ENCODE data around the gene ANO8. TPM values are rescaled to one million over a fixed set of nuclear protein-coding genes. Genes with fewer than 3 reads are reported as not detected.

The ANO8 gene
- total and polyA plus RNA-seq, 2 experiments from 2014 or later, result 4.5 to 24.9 TPM

DNA sequence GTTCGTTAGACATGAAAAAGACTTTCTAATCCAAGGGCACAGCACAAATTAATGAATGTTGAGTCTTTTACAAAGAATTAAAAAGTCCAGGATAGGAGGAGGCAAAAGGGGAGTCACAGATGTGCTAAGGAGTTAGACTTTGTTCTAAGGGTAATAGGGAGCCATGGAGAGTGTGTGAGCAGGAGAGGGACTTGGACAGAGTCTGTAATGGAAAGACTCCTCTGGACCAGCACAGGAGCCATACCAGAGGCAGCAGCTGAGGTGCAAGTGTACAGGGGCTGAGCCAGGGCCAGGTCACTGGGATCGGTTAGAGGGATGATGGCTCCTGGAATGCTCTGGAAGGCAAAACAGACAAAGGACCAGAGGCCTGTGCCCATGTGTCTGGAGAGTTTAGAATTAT, 13.2 kb upstream of the ANO8 start (continued):
- TF ChIP-seq, protein P1, sequence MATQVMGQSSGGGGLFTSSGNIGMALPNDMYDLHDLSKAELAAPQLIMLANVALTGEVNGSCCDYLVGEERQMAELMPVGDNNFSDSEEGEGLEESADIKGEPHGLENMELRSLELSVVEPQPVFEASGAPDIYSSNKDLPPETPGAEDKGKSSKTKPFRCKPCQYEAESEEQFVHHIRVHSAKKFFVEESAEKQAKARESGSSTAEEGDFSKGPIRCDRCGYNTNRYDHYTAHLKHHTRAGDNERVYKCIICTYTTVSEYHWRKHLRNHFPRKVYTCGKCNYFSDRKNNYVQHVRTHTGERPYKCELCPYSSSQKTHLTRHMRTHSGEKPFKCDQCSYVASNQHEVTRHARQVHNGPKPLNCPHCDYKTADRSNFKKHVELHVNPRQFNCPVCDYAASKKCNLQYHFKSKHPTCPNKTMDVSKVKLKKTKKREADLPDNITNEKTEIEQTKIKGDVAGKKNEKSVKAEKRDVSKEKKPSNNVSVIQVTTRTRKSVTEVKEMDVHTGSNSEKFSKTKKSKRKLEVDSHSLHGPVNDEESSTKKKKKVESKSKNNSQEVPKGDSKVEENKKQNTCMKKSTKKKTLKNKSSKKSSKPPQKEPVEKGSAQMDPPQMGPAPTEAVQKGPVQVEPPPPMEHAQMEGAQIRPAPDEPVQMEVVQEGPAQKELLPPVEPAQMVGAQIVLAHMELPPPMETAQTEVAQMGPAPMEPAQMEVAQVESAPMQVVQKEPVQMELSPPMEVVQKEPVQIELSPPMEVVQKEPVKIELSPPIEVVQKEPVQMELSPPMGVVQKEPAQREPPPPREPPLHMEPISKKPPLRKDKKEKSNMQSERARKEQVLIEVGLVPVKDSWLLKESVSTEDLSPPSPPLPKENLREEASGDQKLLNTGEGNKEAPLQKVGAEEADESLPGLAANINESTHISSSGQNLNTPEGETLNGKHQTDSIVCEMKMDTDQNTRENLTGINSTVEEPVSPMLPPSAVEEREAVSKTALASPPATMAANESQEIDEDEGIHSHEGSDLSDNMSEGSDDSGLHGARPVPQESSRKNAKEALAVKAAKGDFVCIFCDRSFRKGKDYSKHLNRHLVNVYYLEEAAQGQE (IDR thresholded peaks at IDR 0.05; ENCODE audit: unreplicated experiment), result no peak
- TF ChIP-seq ZNF114 (CRISPR knock-in tag; IDR thresholded peaks at IDR 0.05), result no peak
- no peak for TF ChIP-seq CREB1 (CRISPR knock-in tag; IDR thresholded peaks at IDR 0.05; ENCODE audit: low read depth)
- TF ChIP-seq, protein P2, sequence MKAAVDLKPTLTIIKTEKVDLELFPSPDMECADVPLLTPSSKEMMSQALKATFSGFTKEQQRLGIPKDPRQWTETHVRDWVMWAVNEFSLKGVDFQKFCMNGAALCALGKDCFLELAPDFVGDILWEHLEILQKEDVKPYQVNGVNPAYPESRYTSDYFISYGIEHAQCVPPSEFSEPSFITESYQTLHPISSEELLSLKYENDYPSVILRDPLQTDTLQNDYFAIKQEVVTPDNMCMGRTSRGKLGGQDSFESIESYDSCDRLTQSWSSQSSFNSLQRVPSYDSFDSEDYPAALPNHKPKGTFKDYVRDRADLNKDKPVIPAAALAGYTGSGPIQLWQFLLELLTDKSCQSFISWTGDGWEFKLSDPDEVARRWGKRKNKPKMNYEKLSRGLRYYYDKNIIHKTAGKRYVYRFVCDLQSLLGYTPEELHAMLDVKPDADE (IDR thresholded peaks at IDR 0.05), result no peak
- TF ChIP-seq JUNB (IDR thresholded peaks at IDR 0.05; ENCODE audit: unreplicated experiment), result no peak
- no peak for TF ChIP-seq ZNF331 (CRISPR knock-in tag; IDR thresholded peaks at IDR 0.05; ENCODE audit: low read depth)
- TF ChIP-seq EZH2 (IDR thresholded peaks at IDR 0.05; ENCODE audit: low read depth, unreplicated experiment), result no peak

DNA sequence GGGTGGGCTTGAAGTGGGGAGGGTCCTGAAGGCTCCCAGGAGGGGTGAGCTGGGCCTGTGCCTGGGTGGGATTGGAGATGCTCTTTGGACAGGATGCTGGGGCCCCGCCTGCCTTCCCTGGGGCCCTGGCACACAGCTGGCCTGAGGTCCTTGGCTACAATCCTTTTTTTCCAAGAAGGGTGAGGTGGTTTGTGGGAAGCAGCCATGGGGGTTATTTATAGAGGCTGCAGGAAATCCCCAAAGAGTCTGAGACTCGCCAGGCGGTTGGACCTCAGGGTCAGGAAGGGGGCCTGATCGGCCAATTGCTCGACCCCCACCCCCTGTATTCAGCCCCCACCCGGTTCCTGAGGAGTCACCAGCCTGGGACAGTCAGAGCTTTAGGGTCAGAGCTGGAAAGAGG, 12.7 kb upstream of the ANO8 start:
- H2AFZ ChIP-seq, result no peak overlapping the region
- no peak overlapping the region for H3K4me3 ChIP-seq
- DNase-seq (ENCODE audit: low spot score) (no peak), ATAC-seq (no peak)
- 0 out of 2 replicates have a peak, but pooled peaks cover under 1% of the 10 kb centered on the region for H3F3A ChIP-seq (replicated peaks; ENCODE audit: low read depth)
- H4K20me1 ChIP-seq (replicated peaks; ENCODE audit: insufficient read depth), result no peaks in the 10 kb centered on the region
- no peak overlapping the region for H3K4me2 ChIP-seq
- H3K36me3 ChIP-seq (ENCODE audit: insufficient read depth), result peaks cover 2% of the 10 kb centered on the region; the same call in 1 of the 2 replicates
- H3K4me1 Mint-ChIP-seq, result peaks cover 11% of the 10 kb centered on the region
- no peak overlapping the region for H3K27ac Mint-ChIP-seq
- no peak overlapping the region for H3K27ac ChIP-seq (ENCODE audit: low read depth)
- H3K36me3 Mint-ChIP-seq (ENCODE audit: low read depth), result peaks cover 11% of the 10 kb centered on the region
- H3K4me1 ChIP-seq (ENCODE audit: insufficient read depth), result peaks cover 6% of the 10 kb centered on the region; the same call in 1 of the 2 replicates
- peaks cover 20% of the 10 kb centered on the region for H3K27me3 Mint-ChIP-seq (ENCODE audit: insufficient read depth, low read depth, poor library complexity)
- no peaks in the 10 kb centered on the region for H3K79me2 ChIP-seq (replicated peaks; ENCODE audit: insufficient read depth)
- H3K27me3 ChIP-seq (ENCODE audit: insufficient read depth), result no peaks in the 10 kb centered on the region
- no peak overlapping the region for H3K4me3 Mint-ChIP-seq
- no peaks in the 10 kb centered on the region for H3K9me3 Mint-ChIP-seq
- no peaks in the 10 kb centered on the region for H3K9me2 ChIP-seq (ENCODE audit: insufficient read depth)
- TF ChIP-seq, protein P1 (IDR thresholded peaks at IDR 0.05; ENCODE audit: unreplicated experiment), result no peak
- TF ChIP-seq ZNF114 (CRISPR knock-in tag; IDR thresholded peaks at IDR 0.05) (no peak), CREB1 (CRISPR knock-in tag; IDR thresholded peaks at IDR 0.05; ENCODE audit: low read depth) (no peak), EZH2 (IDR thresholded peaks at IDR 0.05; ENCODE audit: low read depth, unreplicated experiment) (no peak), STAT1 (IDR thresholded peaks at IDR 0.05; ENCODE audit: unreplicated experiment) (no peak), JUNB (IDR thresholded peaks at IDR 0.05; ENCODE audit: unreplicated experiment) (no peak), EZH2phosphoT487 (IDR thresholded peaks at IDR 0.05; ENCODE audit: unreplicated experiment) (no peak), NANOG (IDR thresholded peaks at IDR 0.05; ENCODE audit: borderline replicate concordance) (no peak)
- TF ChIP-seq, protein P2 (IDR thresholded peaks at IDR 0.05), result no peak
